ENCODE data around the gene GPLD1.

The GPLD1 gene

GRCh38 chr6:24500683-24501082 lies 11.3 kb upstream of the GPLD1 start:
- DNase-seq = no peak

GRCh38 chr6:24497254-24497970 lies 8.0 kb upstream of the GPLD1 start:
- DNase-seq = no peak

DNA sequence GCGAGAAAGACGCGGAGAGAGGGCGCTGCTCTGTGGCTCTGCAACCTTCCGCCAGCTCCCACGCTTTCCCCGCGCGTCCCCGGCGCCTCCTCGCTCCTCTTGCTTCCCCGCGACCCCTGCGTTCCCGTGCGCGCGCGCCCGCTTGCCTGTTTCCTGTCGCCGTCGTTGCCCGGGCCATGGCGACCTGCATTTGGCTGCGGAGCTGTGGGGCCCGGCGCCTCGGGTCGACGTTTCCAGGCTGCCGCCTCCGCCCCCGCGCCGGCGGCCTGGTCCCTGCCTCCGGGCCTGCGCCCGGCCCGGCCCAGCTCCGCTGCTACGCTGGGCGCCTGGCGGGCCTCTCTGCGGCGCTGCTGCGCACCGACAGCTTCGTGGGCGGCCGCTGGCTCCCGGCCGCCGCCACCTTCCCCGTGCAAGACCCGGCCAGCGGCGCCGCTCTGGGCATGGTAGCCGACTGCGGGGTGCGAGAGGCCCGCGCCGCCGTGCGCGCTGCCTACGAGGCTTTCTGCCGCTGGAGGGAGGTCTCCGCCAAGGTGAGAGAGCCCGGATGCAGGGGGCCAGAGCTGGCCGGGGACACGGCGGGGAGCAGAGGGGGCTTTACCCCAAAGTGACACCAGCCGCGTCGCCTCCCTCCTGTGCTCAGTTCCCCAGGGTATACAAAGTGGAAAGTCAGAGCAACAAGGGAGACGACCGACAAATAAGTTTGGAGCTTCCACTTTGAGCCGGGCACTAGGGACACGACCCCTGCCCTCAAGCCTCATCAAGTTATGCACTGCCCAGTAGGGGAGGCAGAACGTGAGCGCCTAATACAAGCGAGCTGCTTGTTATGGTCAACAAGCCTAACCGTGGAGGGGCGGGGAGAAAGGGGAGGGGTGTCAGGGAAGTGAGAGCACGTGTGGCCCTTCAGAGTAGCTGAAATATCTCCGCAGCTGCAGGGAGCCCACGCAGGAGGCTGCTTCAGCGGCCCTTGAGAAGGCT lies 5.7 kb upstream of the GPLD1 start, which contains the start of gene ALDH5A1:
ALDH5A1 (plus strand) TSS at position 149 of the 975 bp plus-strand sequence; CDS start at position 177, 28 bp downstream.
- peak; percentile 66 for DNase-seq

DNA sequence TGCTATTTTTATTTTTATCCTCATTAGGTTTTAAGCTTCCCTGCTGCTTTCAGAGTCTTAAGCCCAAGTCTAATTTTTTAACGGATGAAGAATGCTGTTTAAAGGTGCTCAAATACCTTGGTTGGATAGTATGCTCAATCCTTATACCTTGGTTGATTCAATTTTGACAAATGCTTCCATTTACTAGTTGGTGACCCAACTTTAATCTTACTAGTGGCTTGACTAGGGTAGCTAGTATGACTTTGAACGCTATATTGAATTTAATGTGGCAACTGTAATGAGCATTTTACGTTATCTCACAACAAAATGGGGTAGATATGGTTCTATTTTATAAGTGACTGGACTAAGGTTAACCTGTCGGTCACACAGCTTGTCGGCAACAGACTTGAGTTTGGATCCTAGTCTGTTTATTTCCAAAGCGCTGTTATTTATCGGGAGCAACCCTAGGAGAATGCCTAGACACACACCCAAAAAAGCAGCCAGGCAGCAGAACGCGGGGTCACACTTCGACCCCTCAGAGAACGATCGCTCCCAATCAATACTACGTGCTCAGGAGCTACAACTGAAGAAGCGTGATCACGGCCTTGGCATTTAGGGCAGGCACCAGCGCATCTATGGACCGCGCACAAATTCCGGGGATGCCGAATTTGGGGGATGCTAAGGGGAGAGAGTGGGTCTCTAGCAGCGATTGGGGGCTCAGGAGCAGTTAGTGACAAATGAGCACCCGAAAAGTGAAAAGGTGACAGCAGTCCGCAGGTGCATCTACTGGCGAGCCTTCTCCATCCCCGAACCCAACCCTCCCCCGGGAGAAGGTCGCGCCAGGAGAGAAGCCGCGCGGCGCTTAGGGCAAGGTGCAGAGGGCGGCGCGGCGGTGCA lies 4.8 kb upstream of the GPLD1 start:
- no peak for DNase-seq

DNA sequence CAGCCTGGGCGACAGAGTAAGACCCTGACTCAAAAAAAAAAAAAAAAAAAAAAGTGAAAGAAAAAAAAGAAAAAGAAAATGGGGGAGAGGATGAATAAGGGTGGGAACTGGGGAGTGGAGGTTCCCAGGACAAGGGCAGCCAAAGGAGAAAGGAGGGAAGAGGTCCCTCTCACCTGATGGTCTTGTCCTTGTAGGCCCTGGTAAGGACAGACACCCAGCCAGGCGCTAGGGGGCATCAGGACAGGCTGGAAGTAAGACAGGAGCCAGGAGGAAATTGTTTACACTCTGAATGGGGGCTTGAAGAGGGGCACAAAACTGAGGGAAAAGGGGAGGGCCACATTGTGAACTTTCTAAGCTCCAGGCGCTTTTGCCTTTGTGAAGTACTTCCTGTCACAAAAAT lies 3.1 kb upstream of the GPLD1 start:
- no peak for DNase-seq

- DNase-seq = no peak
These were observed 1.6 kb upstream of the GPLD1 start for GRCh38 chr6:24490948-24491347.

DNA sequence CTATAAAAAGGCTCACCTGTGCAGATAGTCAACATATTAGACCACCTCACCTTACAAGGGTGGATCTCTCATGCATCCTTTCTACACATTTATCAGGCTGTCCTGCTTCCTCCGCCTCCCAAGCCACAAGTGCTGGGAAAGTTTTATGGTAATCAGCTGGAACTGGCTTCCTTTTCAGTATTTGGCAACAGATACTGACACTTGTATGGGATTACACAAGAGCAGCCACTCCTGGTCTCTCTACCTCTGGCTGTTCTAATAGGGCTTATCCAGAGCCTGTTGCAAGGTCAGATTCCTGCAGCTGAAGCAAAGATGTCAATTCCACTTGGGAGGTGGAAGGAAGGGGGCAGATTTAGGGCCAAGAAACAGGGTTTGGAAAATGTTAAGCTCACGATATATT lies 503 bp upstream of the GPLD1 start:
- peak; percentile 6 for DNase-seq

GRCh38 chr6:24486065-24486464 lies 3.3 kb downstream of the GPLD1 start:
- no peak for DNase-seq

DNA sequence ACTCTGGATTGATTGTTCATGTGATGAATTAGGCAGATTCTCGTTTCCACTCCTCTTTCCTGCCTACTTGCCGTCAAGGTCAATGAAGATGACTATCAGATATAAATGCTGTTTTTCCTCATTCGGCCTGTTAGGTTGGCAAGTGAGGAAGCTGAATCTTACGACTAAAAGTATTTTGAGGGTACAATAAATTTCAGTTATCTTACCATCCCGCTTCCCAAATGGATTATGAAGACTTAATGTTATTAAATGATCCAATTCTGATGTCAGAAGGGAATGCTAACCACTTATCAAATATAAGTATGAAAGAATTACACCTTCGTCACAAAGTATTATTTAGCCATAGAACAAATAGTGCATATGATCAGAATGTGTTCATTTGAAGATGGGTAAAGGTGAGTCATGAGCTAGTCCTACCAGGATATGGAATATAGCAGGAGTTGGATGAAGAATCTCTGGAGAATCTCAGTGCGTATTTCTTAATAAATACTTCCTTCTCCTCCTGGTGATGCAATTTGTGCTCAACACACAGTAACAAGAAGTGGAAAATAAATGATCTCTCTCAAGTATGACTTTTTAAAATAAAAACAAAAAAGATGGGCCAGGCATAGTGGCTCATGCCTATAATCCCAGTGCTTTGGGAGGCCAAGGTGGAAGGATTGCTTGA lies 4.6 kb downstream of the GPLD1 start:
- DNase-seq = peak; percentile 1

- DNase-seq = no peak
These were observed 7.9 kb downstream of the GPLD1 start for GRCh38 chr6:24481449-24481848.

GRCh38 chr6:24480705-24481104 lies 8.7 kb downstream of the GPLD1 start:
- peak; percentile 31 for DNase-seq

DNA sequence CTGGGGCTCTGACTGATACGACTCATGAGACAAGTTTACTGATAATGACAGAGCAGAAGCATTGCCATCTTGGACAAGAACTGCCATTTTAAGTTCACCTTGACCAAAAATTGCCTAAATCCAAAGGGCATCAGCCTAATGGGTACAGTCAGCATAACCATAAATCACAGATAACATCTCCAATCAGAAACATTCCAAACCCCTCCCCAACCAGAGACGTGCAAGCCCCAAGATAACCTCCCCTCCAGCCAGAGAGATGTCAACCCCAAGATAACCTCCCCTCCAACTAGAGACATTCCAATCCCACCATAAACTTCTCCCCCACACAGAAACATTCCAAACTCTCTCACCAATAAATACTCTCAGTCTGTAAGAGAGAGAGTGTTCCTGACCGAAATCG lies 10.5 kb downstream of the GPLD1 start:
- no peak for DNase-seq

DNA sequence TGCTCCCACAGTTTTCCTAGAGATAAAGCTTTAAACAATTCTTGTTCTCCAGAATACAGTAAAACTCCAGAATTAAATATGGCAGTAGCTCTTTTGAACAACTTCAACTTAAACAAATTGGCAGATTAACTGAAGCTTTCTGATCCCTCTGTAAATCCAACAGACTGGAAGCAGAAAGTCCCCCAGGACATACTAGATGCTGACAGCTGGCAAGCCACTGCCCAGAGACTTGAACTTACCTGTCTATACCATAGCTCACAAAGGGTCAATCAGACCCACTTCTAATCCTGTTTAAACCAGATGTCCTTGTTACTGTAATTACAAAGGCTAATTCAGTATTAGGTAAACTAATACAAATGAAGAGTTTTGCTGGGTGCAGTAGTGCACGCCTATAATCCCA lies 12.3 kb downstream of the GPLD1 start:
- DNase-seq = no peak

DNA sequence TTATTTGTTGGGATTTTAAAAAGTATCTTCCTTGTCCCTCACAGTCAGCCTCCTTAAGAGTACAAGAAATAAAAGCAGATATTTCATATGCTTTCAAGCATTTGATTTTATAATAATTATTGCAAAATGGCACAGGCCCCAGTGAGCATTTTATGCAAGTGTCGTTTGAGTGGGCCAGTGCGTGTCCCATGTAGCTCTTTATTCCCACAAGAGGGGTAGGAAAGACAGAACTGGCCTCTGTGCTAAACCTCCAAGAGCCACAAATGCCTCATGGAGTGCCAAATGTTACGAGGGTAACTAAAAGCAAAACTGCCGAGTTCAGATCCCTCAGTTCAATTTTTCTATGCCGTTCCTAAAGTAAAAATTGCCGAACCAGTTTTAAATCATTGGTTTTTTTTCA lies 12.7 kb downstream of the GPLD1 start:
- DNase-seq = no peak

GRCh38 chr6:24472181-24472580 lies 17.2 kb downstream of the GPLD1 start:
- no peak for DNase-seq

DNA sequence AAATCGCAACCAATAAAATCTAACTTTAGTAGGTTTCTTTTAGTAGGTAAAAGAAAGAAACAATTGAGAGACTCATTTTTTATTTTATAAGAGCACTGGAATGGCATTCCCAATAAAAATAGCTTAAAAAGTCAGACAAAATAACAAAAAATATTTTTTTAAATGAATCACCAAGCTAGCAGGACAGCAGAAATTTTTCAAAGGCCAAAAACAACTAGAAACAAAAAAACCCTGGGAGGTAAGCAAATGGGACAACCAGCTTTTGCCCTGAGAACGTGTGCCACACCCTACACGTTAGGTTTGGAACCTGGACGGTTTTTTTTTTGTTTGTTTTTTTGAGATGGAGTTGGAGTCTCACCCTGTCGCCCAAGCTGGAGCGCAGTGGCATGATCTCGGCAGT lies 19.6 kb downstream of the GPLD1 start:
- no peak for DNase-seq

- no peak for DNase-seq
These were observed 24.9 kb downstream of the GPLD1 start for GRCh38 chr6:24464253-24465038.

GRCh38 chr6:24460966-24461365 lies 28.4 kb downstream of the GPLD1 start:
- DNase-seq = no peak

- DNase-seq = no peak
These were observed 30.4 kb downstream of the GPLD1 start for GRCh38 chr6:24458941-24459340.

- no peak for DNase-seq
These were observed 31.2 kb downstream of the GPLD1 start for GRCh38 chr6:24458134-24458533.

DNA sequence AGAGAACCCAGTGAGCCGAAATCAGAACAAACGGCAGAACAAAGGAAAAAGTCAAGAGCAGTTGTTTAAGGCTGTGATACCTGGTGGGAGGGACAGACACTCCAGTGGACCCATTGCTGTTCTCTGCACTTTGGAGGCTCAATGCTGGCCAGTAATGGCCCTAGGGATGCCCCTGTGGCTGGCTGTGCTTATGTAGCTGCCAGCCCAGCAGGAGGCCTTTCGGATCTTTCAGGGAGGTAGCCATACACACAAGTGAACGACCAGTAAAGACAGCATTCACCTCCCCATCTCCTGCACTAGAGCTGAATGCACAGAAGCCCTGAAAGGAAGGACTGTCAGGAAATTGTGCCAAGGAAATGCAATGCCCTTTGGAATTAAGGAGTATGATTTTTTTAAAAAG lies 34.3 kb downstream of the GPLD1 start:
- DNase-seq = no peak

DNA sequence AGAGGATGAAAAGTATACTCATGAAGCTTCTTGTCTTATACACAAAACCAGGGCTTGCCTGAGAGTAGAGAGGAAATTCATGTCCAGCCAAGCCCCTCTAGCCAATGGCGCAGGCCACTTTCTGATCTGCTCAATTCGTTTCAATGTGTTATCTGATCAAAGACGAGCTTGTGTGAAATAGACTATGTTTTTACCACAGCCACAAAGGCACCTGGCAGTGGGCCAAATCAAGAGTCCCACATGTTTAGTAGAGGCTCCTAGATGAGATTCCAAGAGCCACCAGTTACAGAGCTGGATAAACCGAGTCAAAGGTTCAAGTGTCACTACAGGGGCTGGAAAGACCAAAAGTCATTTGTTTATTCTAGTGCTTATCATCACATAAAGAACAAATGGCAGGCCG lies 34.9 kb downstream of the GPLD1 start:
- DNase-seq = no peak
